Neuronal stem cell (in vitro differentiated cells): ENCODE results near the gene PLXNA4.

Experiments used
- DNase-seq: peaks from one replicate; pipeline ENCODE4 v3.0.0-alpha.2; 2013; ENCODE audit warnings: low spot score
- H2AFZ ChIP-seq: one replicate; pipeline ENCODE4 v1.6.1; 2013; ENCODE audit warnings: mild to moderate bottlenecking, low read length, inconsistent platforms
- H2AK5ac ChIP-seq: 2 replicates; pipeline ENCODE4 v1.6.1; 2013; ENCODE audit warnings: low read depth, mild to moderate bottlenecking, inconsistent platforms, low read length, moderate library complexity, mixed read lengths
- H2BK120ac ChIP-seq: 2 replicates; pipeline ENCODE4 v1.6.1; 2013; ENCODE audit warnings: low read depth, mild to moderate bottlenecking, inconsistent platforms, low read length, moderate library complexity, mixed read lengths
- H2BK12ac ChIP-seq: one replicate; pipeline ENCODE4 v1.6.1; 2013; ENCODE audit warnings: low read length, inconsistent platforms
- H2BK15ac ChIP-seq: 2 replicates; pipeline ENCODE4 v1.6.1; 2013; ENCODE audit warnings: mild to moderate bottlenecking, low read length, inconsistent platforms, mixed read lengths
- H2BK5ac ChIP-seq: one replicate; pipeline ENCODE4 v1.6.1; 2013; ENCODE audit warnings: inconsistent platforms, mild to moderate bottlenecking, low read length, moderate library complexity
- H3K14ac ChIP-seq: one replicate; pipeline ENCODE4 v1.6.1; 2013; ENCODE audit warnings: low read length, inconsistent platforms
- H3K18ac ChIP-seq: 2 replicates; pipeline ENCODE4 v1.6.1; 2013; ENCODE audit warnings: low read length, inconsistent platforms
- H3K23ac ChIP-seq: 2 replicates; pipeline ENCODE4 v1.6.1; 2013; ENCODE audit warnings: low read depth, mild to moderate bottlenecking, mixed read lengths, low read length, inconsistent platforms; ENCODE audit not compliant: poor library complexity
- H3K27ac ChIP-seq: replicated peaks from 3 replicates; pipeline ENCODE4 v1.5.1; 2013; ENCODE audit warnings: low read length, inconsistent platforms
- H3K27me3 ChIP-seq, 3 experiments: 2 replicates each; pipeline ENCODE4 v1.6.1; 2013; ENCODE audit warnings: low read length in 3 of 3, mild to moderate bottlenecking in 2 of 3, inconsistent platforms in 1 of 3, low read depth in 1 of 3, mixed read lengths in 1 of 3, moderate library complexity in 1 of 3; ENCODE audit not compliant: control insufficient read depth in 3 of 3, insufficient read depth in 3 of 3
- H3K36me3 ChIP-seq, 2 donors: replicated peaks in 1 of 2; 2 replicates each; pipeline ENCODE4 v1.6.1; 2013; ENCODE audit warnings: low read length in 2 of 2; ENCODE audit not compliant: control insufficient read depth in 2 of 2, insufficient read depth in 2 of 2
- H3K4ac ChIP-seq: 2 replicates; pipeline ENCODE4 v1.6.1; 2013; ENCODE audit warnings: inconsistent platforms, mild to moderate bottlenecking, low read length, moderate library complexity
- H3K4me1 ChIP-seq, 2 donors: 1 replicate in 1 of 2; 2 replicates in 1 of 2; pipeline ENCODE4 v1.6.1; 2013; ENCODE audit warnings: low read length in 2 of 2, low read depth in 1 of 2; ENCODE audit not compliant: control insufficient read depth in 2 of 2, insufficient read depth in 1 of 2
- H3K4me2 ChIP-seq: one replicate; pipeline ENCODE4 v1.6.1; 2013; ENCODE audit warnings: mild to moderate bottlenecking, low read length, inconsistent platforms; ENCODE audit not compliant: insufficient read depth, poor library complexity, severe bottlenecking
- H3K4me3 ChIP-seq, 2 donors: 2 replicates each; pipeline ENCODE4 v1.5.1; 2013; ENCODE audit warnings: low read length in 2 of 2, mild to moderate bottlenecking in 2 of 2, inconsistent platforms in 1 of 2, moderate library complexity in 1 of 2
- H3K79me1 ChIP-seq: one replicate; pipeline ENCODE4 v1.6.1; 2013; ENCODE audit warnings: low read depth, mild to moderate bottlenecking, inconsistent platforms, low read length, moderate library complexity
- H3K9ac ChIP-seq: one replicate; pipeline ENCODE4 v1.6.1; 2013; ENCODE audit warnings: mild to moderate bottlenecking, low read depth, low read length, inconsistent platforms; ENCODE audit not compliant: poor library complexity
- H3K9me3 ChIP-seq, 2 donors: replicated peaks in 1 of 2; 2 replicates each; pipeline versions ENCODE3 to v1.6.1; 2013; ENCODE audit warnings: low read length in 2 of 2, mild to moderate bottlenecking in 2 of 2, inconsistent platforms in 1 of 2, low read depth in 1 of 2, mixed read lengths in 1 of 2, moderate library complexity in 1 of 2; ENCODE audit not compliant: control insufficient read depth in 2 of 2, insufficient read depth in 1 of 2
- H4K8ac ChIP-seq: one replicate; pipeline ENCODE4 v1.6.1; 2013; ENCODE audit warnings: low read depth, mild to moderate bottlenecking, inconsistent platforms, low read length, moderate library complexity
- H4K91ac ChIP-seq: one replicate; pipeline ENCODE4 v1.6.1; 2013; ENCODE audit warnings: low read length, low read depth, mild to moderate bottlenecking, inconsistent platforms; ENCODE audit not compliant: poor library complexity
- WGBS, 2 donors: extraction: QIAGEN DNeasy Blood & Tissue Kit; methylation state at CpG; one replicate each; pipeline ENCODE4 v1.1.7; 2013; ENCODE audit warnings: missing lambda C conversion rate in 2 of 2, mixed read lengths in 1 of 2; ENCODE audit not compliant: insufficient read length in 2 of 2, insufficient replicate concordance in 1 of 2; ENCODE audit errors: extremely low coverage in 2 of 2; 5-methylcytosine and 5-hydroxymethylcytosine counted together

Gene PLXNA4

DNA sequence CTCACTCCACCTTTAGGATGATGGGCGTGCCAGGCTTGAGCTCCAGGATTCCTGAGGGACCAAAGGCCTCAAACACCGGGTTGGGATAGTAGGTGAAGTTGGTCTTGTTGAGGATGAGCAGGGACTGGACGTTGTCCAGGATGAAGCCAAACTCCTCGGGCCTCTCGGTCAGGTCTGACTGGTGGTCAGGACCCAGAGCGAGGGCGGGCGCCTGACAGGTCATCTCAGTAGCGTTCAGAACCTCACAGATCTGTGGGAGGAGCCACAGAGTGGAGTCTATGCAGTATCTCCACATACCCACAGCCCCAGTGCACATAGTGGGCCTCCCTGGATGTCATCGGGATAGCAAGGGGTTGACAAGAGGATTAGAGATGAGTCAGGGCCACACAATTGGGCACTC is 394.9 kb downstream of the PLXNA4 start:
- peak overlapping the region; percentile 43 for H2BK5ac ChIP-seq
- H3K27me3 ChIP-seq = no peaks in the 10 kb centered on the region
- H3K36me3 ChIP-seq = peaks cover 0 to 3% of the 10 kb centered on the region in 2 donors
- H2BK15ac ChIP-seq = no peak overlapping the region
- no peak overlapping the region for H3K4ac ChIP-seq
- H3K27ac ChIP-seq = no peak overlapping the region
- no peak overlapping the region for H4K8ac ChIP-seq
- peaks cover 0 to 8% of the 10 kb centered on the region in 2 donors for H3K9me3 ChIP-seq
- DNase-seq = no peak
- H3K18ac ChIP-seq = peak overlapping the region; percentile 36
- H3K79me1 ChIP-seq = no peaks in the 10 kb centered on the region
- no peak overlapping the region for H3K14ac ChIP-seq
- no peak overlapping the region for H2AFZ ChIP-seq
- H2AK5ac ChIP-seq = no peak overlapping the region
- no peak overlapping the region for H3K4me2 ChIP-seq
- H2BK12ac ChIP-seq = no peak overlapping the region
- H3K23ac ChIP-seq = no peak overlapping the region
- no CpG with 5 or more reads among the region's 10 CpGs for WGBS, 2 donors
- H3K4me3 ChIP-seq = peak overlapping the region in 1 of 2 donors; percentile 23
- no peak overlapping the region for H4K91ac ChIP-seq
- no peak overlapping the region for H2BK120ac ChIP-seq
- H3K4me1 ChIP-seq = peaks cover 0 to 3% of the 10 kb centered on the region in 2 donors
- no peak overlapping the region for H3K9ac ChIP-seq

DNA sequence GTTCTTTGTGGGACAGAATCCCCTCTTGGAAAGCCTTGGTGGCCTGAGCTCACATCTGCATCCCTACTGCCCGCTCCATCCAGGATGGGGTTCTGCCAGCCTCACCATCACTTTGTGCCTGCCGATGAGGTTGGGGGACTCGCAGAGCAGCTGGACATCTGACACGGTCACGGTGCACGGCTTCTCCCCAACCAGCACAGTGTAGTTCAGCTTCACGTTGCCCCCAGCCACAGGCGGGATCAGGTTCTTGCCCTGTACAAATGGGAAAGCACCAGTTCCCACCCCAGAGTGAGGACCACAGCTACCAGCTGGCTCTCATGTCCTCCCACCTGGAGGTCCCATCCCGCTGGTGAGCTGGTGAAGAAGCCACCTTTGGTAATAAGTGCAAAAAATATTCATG is 395.8 kb downstream of the PLXNA4 start:
- no peak overlapping the region for H3K14ac ChIP-seq
- H3K27ac ChIP-seq = no peak overlapping the region
- DNase-seq = no peak
- H3K9ac ChIP-seq = peak overlapping the region; percentile 39
- peaks cover 0 to 4% of the 10 kb centered on the region in 2 donors for H3K9me3 ChIP-seq
- no peak overlapping the region for H2BK120ac ChIP-seq
- H2BK5ac ChIP-seq = no peak overlapping the region
- no peak overlapping the region for H3K18ac ChIP-seq
- no peak overlapping the region for H2BK12ac ChIP-seq
- peak overlapping the region; percentile 92 for H3K23ac ChIP-seq
- peak overlapping the region in 1 of 2 donors; percentile 43 for H3K4me3 ChIP-seq
- H3K79me1 ChIP-seq = no peaks in the 10 kb centered on the region
- H4K91ac ChIP-seq = no peak overlapping the region
- no peak overlapping the region for H2BK15ac ChIP-seq
- no peak overlapping the region for H3K4ac ChIP-seq
- peaks cover 0 to 3% of the 10 kb centered on the region in 2 donors for H3K36me3 ChIP-seq
- H3K4me1 ChIP-seq = peaks cover 0 to 3% of the 10 kb centered on the region in 2 donors
- H2AK5ac ChIP-seq = no peak overlapping the region
- no peak overlapping the region for H3K4me2 ChIP-seq
- H2AFZ ChIP-seq = no peak overlapping the region
- H4K8ac ChIP-seq = no peak overlapping the region
- no CpG with 5 or more reads among the region's 9 CpGs for WGBS, 2 donors
- no peaks in the 10 kb centered on the region for H3K27me3 ChIP-seq

DNA sequence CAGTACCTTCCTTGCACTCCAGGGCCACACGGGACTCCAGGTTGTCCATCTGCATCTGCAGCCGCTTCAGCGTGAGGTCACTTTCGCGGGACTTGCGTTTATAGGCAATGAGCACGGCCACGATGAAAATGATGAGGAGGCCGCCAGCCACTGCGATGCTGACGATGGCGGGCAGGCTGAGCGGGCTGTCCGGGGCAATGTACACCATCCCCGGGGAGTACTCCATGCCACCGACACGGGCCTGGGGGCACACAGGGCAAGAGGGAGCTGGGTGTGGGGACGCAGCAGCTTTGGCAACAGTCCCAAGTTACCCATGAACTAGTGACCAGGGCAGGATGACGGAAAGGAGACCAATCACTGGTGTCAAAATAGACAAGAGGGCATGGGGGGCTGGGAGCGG is 396.6 kb downstream of the PLXNA4 start:
- no peak overlapping the region for H2BK15ac ChIP-seq
- no peak for DNase-seq
- H3K79me1 ChIP-seq = no peaks in the 10 kb centered on the region
- H3K18ac ChIP-seq = peak overlapping the region; percentile 49
- H3K4me1 ChIP-seq = peaks cover 0 to 3% of the 10 kb centered on the region in 2 donors
- peaks cover 0 to 3% of the 10 kb centered on the region in 2 donors for H3K36me3 ChIP-seq
- peaks cover 0 to 4% of the 10 kb centered on the region in 2 donors for H3K9me3 ChIP-seq
- no peak overlapping the region for H3K4me2 ChIP-seq
- H3K9ac ChIP-seq = peak overlapping the region; percentile 24
- peak overlapping the region; percentile 10 for H3K23ac ChIP-seq
- H3K14ac ChIP-seq = no peak overlapping the region
- no peak overlapping the region for H4K91ac ChIP-seq
- H3K27me3 ChIP-seq = no peaks in the 10 kb centered on the region
- WGBS, 2 donors = no CpG with 5 or more reads among the region's 20 CpGs
- H2BK5ac ChIP-seq = no peak overlapping the region
- no peak overlapping the region for H2BK120ac ChIP-seq
- peak overlapping the region in 1 of 2 donors; percentile 36 for H3K4me3 ChIP-seq
- no peak overlapping the region for H4K8ac ChIP-seq
- H2BK12ac ChIP-seq = no peak overlapping the region
- H3K27ac ChIP-seq = no peak overlapping the region
- no peak overlapping the region for H2AK5ac ChIP-seq
- no peak overlapping the region for H3K4ac ChIP-seq
- no peak overlapping the region for H2AFZ ChIP-seq

DNA sequence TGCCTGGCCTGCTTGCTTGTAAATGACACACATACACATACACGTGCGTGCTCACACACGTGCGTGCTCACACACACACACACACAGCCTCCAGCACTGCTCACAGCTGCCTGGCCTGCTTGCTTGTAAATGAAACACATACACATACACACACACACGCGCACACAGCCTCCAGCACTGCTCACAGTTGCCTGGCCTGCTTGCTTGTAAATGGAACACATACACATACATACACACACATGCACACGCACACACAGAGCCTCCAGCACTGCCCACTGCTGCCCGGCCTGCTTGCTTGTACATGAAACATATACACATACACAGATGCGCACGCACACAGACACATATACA is 397.2 kb downstream of the PLXNA4 start:
- Histone ChIP-seq H3K23ac (no peak overlapping the region), H3K27ac (no peak overlapping the region), H2BK15ac (no peak overlapping the region), H3K79me1 (no peaks in the 10 kb centered on the region), H2BK120ac (no peak overlapping the region), H3K36me3 (peaks cover 0 to 3% of the 10 kb centered on the region in 2 donors), H3K18ac (no peak overlapping the region), H2BK12ac (no peak overlapping the region), H2AFZ (no peak overlapping the region), H3K4ac (no peak overlapping the region), H3K9me3 (peaks cover 0 to 4% of the 10 kb centered on the region in 2 donors), H3K4me1 (peaks cover 0 to 2% of the 10 kb centered on the region in 2 donors), H2BK5ac (no peak overlapping the region), H2AK5ac (no peak overlapping the region), H3K14ac (no peak overlapping the region), H3K4me3 (no peak overlapping the region), H3K27me3 (no peaks in the 10 kb centered on the region), H3K9ac (no peak overlapping the region), H4K8ac (no peak overlapping the region), H3K4me2 (no peak overlapping the region), H4K91ac (no peak overlapping the region)
- no peak for DNase-seq
- WGBS, 2 donors = no CpG with 5 or more reads among the region's 10 CpGs
